ENCODE results near the gene MAG. TPM values are rescaled to one million over a fixed set of nuclear protein-coding genes. Genes with fewer than 3 reads are reported as not detected.

Gene MAG
- total and polyA plus RNA-seq, 2 of the 13 experiments (the other 11 are each of a cell fraction or from before 2014, with no cell fraction given), result 0.20 to 1.3 TPM

- TF ChIP-seq ZNF414 (CRISPR knock-in tag; IDR thresholded peaks at IDR 0.05), result no peak
- no peak for TF ChIP-seq RFXANK (CRISPR knock-in tag; IDR thresholded peaks at IDR 0.05)
- TF ChIP-seq, protein P1, sequence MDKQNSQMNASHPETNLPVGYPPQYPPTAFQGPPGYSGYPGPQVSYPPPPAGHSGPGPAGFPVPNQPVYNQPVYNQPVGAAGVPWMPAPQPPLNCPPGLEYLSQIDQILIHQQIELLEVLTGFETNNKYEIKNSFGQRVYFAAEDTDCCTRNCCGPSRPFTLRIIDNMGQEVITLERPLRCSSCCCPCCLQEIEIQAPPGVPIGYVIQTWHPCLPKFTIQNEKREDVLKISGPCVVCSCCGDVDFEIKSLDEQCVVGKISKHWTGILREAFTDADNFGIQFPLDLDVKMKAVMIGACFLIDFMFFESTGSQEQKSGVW (CRISPR knock-in tag; IDR thresholded peaks at IDR 0.05; ENCODE audit: borderline replicate concordance), result no peak
- no peak for TF ChIP-seq IKZF4 (CRISPR knock-in tag; IDR thresholded peaks at IDR 0.05; ENCODE audit: borderline replicate concordance, low read depth, not compliant biosample characterization)
- TF ChIP-seq PBX2 (CRISPR knock-in tag; IDR thresholded peaks at IDR 0.05), result no peak
- TF ChIP-seq IKZF5 (CRISPR knock-in tag; IDR thresholded peaks at IDR 0.05), result no peak
These were observed 40.5 kb upstream of the MAG start (continued) for GRCh38 chr19:35251456-35251855.
